ENCODE data around the gene SEC14L6.
"Not testable (repeated sequence)": the region's sequence is repeated elsewhere in the genome, so short reads cannot be mapped to it uniquely, and the experiment has no call there.

The SEC14L6 gene

DNA sequence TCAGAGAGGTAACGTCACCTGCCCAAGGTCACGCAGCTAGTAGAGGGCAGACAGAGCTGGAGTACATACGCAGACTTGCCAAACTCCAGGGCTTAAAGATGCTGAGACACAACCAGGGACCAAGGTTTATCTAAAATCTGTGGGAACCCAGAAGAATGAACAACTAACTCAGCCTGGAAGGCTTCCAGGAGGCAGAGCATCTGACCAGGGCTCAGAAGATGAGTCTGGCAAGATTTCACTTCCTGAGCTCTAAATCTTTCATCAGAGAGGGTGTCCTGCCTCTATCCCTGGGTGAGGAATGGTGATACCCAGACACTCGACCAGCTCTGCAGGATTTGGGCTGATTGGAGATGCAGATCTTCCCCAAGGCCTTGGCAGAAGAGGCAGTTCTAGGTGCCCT, 18.8 kb upstream of the SEC14L6 start:
- no peak for DNase-seq

DNA sequence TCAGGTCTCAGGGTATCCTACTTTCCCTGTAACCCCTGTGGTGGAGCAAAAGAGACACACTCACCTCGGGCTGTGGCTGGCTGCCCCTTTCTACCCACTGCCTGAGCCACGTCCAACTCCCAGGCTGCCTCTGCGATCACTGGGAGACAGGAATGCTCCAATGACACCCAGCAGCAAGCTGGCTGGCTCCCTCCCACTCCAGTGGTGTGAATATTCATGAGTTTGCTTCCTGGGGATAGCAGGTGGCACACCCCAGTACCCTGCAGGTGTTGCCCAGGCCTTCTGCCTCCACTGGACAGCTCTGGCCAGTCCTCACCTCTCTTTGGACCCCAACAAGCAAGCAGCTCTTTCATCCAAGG, 18.2 kb upstream of the SEC14L6 start:
- no peak for DNase-seq

DNA sequence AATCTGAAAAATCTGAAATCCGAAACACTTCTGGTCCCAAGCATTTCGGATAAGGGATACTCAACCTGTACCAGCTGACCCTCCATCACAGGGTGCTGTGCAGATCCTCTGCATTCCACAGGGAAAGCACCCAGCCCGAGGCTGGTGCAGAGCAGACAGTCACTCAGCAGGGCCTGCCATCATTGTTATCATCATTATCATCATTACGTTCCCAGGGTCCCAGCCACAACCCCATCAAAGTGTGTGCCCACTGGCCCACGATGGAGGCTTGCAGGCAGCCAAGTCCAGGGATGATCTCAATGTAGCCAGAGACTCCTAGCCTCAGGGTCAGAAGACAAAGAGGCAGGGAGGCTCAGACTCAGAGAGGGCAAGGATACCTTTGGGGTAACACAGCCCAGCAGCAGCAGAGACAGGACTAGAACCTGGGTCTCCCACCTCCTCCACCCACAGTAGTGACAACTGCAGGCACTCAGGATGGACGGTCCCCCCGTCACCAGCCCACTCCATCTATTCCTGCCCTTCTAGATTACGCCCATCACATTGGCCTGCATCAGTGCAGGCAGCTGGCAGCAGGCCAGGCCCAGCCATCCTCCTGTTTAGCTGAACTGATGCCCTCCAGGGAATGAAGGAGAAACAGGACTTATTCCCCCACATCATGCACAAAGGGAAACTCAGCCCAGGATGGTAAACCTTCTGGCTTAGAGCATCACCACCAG, 17.7 kb upstream of the SEC14L6 start:
- DNase-seq: no peak

DNA sequence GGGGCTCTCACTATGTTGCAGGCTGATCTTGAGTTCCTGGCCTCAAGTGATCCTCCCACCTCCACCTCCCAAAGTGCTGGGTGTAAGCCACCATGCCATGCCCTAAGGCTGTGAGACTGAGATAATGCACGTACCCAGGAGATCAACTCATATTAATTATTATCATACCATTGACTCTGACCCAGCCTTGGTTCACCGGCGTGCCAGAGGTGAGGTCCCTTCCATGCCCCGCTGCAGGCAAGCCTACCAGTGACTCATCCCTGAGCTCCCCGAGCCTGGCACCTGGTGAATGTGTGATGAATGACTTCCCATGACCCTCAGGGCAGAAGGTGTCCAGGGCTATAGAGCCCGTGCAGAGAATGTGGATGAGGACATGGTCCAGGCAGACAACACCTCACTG, 15.8 kb upstream of the SEC14L6 start:
- no peak for DNase-seq

DNA sequence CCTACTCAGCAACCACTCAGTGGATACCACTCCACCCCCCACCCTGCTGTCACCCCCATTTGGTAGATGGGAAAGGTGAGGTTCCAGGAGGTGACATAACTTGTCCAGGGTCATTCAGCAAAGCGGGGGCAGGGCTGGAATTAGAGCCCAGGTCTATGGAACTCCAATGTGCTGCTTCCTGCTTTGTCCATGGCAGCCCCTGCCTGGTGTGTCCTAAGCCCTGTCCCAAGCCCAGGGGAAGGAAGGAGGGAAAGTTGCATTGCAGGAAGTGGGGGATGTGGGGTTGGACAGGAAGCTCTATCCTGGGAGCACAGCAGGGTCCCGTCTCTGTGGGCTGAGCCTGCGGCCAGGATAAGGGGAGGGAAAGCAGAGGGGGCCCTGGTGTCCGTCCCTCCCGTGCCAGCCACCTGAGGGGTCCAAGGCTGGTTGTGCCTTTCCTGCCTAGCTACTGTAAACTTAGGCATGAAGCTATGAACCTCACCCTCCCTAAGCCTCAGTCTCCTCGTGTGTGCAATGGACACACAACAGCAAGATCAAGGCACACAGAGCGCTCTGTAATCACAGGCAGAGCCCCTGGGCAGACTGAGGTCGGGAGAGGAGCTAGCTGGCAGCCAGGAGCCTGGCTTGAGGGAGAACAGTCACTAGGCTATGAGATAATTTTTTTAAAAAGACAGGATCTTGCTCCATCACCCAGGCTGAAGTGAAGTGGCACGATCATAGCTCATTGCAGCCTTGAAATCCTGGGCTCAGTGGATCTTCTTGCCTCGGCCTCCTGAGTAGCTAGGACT, 15.1 kb upstream of the SEC14L6 start:
- DNase-seq: no peak

DNA sequence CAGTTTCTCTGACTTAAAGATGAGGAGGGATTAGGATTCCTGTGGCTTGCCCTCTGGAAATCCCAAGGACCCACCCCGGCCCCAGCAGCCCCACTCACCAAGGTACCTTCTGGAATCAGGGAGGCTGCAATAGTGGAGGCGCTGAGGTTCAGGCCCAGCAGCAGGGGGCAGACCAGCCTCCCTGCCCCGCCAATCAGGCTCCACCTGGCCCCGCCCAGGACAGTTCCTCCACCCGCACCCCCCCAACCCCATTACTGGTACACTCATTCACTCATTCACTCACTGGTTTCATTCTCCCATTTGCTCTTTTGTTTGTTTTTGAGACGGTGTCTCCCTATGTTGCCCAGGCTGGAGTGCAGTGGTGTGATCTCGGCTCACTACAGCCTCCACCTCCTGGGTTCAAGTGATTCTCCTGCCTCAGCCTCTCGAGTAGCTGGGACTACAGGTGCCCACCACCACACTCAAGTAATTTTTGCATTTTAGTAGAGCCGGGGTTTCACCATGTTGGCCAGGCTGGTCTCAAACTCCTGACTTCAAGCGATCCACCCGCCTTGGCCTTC, 14.2 kb upstream of the SEC14L6 start:
- peak; percentile 59 for DNase-seq

DNA sequence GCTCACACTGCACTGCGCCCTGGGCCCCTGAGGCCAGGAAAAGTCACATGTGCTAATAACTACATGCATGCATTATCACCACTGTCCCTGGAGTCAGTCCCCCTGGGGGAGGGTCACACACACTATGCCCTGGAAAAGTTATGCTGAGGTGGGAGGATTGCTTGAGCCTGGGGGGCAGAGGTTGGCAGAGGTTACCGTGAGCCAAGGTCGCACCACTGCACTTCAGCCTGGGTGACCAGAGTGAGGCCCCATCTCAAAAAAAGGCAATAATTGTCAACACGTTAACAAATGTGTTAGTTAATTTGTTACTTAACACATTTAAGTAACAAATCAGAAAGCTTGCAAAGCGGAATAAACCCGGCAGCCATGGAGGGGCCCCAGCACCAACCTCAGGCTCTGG, 13.3 kb upstream of the SEC14L6 start:
- DNase-seq: no peak

DNA sequence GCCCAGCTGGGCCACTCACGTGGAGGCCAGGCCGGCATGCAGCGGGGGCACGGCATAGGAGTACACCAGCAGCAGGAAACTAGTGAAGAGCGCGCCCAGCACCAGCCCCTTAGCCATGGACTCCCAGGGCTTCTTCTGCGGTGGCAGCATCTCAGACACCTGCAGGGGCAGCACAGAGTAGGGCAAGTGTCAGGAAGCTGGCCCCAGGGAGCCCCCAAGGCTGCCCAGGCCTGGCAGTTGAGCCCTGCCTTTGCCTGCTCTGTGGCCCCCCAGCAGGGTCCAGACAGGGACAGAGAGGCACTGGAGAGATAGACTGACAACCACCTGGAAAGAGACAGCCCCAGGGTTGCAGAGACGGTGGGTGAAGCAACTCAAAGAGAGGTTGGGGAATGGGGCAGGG, 10.7 kb upstream of the SEC14L6 start:
- no peak for DNase-seq

DNA sequence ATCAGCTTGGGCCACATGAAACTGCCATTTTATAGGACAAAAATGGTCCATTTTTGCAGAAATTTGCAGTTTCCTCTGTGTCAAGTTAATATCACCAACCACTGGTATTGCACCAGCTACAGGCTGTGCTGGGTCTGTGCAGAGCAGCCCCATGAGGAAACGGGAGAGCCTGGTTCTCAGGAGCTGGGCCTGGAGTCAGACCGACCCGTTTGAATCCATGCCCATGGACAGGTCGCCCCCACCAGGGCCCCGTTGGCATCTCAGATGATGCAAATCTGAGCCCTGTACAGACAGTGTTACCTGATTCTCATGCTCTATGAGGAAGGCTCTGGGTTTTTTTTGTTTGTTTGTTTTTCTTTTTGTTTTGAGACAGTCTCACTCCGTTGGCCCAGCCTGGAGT, 9.8 kb upstream of the SEC14L6 start:
- DNase-seq: peak; percentile 17

DNA sequence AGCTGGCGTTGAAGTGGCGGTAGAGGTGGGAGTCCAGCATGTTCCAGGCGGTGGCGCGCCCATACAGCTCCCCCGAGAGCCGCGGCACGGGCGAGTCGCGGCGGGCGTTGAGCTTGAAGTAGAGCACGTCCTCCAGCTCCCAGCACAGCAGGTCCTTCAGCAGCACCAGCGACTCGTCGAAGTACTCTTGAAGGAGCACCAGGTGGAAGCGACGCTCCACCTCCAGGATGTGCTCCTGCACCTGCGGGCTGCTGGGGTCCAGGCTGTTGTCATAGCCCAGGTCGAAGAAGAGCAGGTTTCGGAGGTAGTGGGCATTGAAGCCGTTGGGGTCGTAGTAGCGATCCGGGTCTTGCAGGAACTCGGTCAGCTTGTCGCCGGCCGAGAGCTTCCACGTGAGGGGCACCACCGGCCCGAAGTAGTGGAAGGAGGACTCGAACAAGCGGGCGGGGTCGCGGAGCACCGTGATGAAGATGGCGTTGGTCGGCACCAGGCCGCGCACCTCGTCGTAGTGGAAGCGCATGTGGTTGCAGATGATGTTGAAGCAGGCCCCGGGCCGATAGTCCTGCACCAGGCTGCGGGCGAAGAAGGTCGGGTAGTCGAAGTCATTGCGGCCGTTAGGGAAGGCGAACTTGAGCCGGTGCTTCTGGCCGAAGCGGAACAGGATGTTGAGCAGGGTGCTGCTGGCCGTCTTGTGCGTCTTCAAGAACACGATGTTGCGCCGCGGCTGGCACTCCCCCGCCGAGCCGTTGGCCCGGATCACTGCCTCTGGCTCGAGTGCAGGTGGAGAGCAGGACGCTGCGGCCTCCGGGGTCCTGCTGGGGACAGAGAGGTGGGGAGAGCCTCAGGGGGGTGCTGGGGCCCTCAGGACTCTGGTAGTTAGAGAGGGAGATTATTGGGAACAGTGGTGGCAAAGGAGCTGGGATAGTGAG, 9.0 kb upstream of the SEC14L6 start:
- no peak for DNase-seq

DNA sequence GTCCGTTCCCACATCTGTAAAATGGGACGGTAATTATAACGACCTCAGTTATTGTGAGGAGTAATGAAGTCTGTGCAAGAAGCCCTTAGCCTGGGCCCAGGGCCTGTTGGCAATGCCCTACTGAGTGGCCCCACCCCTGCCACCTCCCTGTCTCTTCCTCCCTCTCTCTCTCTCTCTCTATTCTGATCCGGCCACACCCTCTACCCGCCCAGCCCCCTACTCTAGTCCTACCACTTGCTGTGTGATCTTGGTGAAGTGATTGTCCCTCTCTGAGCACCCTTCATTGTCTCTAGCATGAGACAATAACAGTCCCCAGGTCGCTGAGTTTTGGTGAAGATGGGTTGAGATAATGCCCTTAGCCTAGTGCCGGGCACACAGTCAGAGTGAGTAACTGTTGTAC, 7.4 kb upstream of the SEC14L6 start:
- DNase-seq: no peak

DNA sequence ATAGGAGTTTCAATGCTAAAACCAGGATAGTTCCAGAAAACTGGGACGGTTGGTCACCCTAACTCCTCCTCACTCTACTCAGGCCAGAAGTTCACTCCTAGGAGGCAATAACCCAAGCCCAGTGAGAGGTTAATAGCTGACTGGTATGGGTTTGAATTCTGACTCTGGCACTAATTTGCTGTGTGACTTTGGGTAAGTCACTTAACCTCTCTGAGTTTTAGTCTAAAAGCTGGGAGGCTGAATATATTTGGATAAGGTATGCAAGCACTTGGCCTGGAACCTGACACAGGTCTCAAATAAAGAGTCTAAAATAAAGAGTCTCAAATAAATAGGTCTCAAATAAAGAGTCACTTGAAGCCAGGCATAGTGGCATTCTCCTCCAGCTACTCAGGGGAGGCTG, 6.2 kb upstream of the SEC14L6 start:
- DNase-seq: no peak

DNA sequence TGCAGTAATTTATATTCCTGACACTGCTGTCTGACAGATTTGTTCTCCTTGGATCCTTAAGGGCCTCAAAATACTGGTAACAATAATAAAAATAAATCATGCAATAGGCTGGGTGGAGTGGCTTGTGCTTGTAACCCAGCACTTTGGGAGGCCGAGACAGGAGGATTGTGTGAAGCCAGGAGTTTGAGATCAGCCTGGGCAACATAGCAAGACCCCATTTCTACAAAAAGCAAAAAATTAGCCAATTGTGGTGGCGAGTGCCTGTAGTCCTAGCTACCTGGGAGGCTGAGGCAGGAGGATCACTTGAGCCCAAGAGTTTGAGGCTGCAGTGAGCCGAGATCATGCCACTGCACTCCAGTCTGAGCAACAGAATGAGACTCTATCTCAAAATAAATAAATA, 5.3 kb upstream of the SEC14L6 start:
- DNase-seq: not testable (repeated sequence)

DNA sequence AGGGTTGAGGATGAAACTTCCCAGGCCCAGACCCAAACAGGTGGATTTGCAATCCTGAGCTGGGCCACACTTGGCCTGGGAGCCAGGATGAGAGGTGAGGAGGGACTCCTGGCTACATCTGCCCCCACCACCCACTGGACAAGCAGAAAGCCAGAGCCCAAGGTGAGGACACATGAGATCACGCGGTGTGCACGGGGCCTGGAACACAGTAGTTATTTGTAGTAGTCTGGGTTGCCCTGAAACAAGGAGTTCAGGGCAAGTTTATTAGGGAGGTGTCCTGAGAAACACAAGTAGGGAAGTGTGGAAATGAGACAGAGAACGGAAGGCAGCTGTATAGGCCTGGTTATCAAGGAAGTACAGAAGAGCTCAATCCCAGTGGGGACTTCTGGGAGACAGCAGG, 647 bp upstream of the SEC14L6 start:
- DNase-seq: no peak

DNA sequence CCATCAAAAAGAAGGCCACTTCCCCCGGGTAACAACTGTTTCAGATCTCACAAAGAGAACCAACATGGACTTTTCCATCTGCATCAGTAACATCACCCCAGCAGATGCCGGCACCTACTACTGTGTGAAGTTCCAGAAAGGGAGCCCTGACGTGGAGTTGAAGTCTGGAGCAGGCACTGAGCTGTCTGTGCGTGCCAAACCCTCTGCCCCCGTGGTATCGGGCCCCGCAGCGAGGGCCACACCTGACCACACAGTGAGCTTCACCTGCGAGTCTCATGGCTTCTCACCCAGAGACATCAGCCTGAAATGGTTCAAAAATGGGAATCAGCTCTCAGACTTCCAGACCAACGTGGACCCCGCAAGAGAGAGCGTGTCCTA, 3.7 kb downstream of the SEC14L6 start:
- no peak for DNase-seq

DNA sequence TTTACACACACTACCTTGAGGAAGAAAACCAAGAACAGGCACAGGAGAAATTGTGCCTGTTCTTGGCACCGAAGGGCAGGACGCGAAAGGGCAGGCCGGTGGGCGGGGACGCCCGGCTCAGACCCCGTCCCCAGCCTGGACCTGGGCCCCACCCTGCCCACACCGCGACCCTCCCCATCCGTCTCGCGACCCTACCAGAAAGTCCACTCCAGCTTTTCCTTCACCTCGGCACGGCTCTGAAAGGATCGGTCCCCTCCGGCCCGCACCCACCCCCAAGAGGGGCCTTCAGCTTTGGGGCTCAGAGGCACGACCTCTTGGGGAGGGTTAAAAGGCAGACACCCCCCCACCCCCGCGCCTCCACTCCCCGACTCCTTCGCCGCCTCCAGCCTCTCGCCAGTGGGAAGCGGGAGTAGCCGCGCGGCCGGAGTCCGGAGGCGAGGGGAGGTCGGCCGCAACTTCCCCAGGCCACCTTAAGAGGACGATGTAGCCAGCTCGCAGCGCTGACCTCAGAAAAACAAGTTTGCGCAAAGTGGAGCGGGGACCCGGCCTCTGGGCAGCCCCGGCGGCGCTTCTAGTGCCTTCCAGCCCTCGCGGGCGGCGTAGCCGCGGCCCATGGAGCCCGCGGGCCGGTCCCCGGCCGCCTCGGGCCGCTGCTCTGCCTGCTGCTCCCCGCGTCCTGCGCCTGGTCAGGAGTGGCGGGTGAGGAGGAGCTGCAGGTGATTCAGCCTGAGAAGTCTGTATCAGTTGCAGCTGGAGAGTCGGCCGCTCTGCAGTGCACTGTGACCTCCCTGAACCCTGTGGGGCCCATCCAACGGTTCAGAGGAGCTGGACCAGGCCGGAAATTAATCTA, 4.4 kb downstream of the SEC14L6 start:
- no peak for DNase-seq

DNA sequence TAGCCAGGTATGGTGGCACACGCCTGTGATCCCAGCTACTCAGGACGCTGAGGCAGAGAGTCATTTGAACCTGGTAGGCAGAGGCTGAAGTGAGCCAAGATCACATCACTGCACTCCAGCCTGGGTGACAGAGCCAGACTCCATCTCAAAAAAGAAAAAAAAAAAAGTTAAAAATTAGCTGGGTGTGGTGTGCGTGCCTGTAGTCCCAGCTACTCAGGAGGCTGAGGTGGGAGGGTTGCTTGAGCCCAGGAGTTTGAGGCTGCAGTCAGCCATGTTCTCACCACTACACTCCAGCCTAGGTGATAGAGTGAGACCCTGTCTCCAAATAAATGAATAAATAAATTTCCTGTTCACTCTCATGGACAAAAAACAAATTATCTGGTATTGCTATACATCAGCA, 5.0 kb downstream of the SEC14L6 start:
- DNase-seq: not testable (repeated sequence)

DNA sequence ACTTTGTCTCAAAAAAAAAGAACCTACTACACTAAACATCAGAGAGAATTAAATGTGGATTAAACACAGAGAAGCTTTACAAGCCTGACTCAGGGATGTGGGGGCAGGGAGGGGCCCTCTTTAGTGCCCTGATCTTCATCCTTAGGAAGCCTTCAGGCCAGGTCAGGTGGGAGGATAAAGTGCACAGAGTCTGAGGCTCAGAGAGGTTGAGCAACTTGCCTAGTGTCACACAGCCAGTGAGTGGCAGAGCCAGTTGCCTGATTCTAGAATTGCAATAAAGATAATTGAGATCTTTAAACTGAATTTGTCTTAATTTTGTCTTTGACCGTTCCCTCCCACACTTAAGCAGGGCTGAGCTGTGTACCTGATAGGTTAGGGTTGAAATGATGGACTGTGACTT, 7.2 kb downstream of the SEC14L6 start:
- DNase-seq: no peak

DNA sequence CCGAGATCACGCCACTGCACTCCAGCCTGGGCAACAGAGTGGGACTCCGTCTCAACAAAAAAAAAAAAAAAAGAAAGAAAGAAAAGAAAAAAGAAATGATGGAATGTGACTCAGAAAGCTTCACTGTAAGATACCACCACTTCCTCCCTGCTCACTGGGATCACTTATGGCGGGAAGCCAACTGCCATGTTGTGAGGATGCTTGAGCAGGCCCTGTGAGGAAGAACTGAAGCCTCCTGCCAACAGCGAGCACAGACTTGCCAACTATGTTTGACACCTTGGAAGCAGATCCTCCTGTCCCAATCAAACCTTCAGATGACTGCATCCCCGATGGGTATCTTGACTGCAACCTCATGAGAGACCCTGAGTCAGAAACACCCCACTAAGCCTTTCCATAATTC, 8.3 kb downstream of the SEC14L6 start:
- no peak for DNase-seq

DNA sequence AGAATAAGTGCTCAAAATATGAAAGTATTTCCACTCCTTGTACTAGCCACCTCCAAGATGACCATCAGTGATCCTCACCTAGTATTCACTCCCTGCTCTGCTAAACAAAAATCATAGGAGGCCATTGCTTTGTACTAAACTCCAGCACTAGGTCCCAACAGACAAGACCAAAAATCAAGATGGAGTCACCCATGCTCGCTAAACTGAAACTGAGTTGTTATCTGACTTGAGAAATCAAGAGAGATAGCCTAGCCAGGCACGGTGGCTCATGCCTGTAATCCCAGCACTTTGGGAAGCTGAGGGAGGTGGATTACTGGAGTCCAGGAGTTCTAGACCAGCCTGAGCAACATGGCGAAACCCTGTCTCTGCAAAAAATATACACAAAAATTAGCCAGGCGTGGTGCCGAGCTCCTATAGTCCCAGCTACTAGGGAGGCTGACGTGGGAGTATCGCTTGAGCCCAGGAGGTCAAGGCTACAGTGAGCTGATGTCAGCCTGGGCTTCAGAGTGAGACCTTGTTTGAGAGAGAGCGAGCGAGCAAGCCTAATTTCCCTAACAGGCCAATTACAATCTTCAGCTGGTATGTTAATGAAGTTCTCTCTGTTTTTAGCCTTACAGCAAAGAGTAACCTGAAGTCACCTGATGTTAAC, 9.3 kb downstream of the SEC14L6 start:
- DNase-seq: no peak

DNA sequence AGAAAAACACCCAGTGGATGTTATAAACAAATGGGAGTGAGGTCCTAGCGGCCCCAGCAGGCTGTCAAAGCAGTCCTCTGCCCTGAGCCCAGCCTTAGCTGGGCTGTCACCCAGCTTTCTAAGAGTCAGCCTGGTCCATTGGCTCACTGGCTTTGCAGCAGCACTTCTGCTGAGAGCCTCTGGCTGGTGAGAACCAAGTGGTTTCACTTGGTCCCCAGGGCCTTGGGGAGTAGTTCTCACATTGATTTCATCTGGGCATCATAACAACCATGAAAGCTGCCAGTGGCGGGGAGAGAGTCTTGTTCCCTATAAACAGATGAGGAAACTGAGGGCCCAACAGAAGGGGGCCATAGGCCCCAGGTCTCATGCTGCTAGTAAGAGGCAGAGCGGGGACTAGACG, 11.4 kb downstream of the SEC14L6 start:
- DNase-seq: no peak

All from activated CD4-positive, alpha-beta T cell treated with anti-CD3 and anti-CD28 coated beads for 48 hours (primary cell).